Stimulated activated CD4-positive, alpha-beta T cell treated with anti-CD3 and anti-CD28 coated beads, Interleukin-1b, Interleukin-23, amount 100 ng/mL, for 24 hours (primary cell): Measurements from ENCODE around the gene ATXN2.
A peak's percentile ranks its signal among the peaks of the same experiment; 100 is the strongest.
"Not testable (repeated sequence)": the region's sequence is repeated elsewhere in the genome, so short reads cannot be mapped to it uniquely, and the experiment has no call there.

Source experiments
- DNase-seq, 4 experiments: peaks; one replicate each; pipeline ENCODE4 v3.0.0-alpha.2; 2020; ENCODE audit warnings: low read depth in 4 of 4, low spot score in 1 of 4

Gene ATXN2

DNA sequence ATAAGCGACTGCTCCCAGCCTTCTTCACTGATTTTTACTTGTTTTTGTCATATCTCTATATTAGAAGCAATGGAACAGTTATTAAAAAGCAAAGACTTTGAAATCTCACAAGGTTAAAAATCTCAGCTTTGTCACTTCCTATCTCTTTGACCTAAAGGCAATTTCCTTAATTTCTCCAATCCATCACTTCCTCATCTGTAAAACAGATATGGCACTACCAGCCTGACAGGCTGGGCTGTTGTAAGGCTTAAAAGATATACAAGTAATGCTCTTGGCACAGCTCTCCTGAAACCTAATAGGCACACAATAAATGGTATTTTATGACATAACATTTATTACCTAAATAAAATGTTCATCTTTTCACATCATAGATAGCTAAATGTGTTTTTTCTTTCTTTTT is 25.6 kb downstream of the ATXN2 start:
- no peak for DNase-seq

DNA sequence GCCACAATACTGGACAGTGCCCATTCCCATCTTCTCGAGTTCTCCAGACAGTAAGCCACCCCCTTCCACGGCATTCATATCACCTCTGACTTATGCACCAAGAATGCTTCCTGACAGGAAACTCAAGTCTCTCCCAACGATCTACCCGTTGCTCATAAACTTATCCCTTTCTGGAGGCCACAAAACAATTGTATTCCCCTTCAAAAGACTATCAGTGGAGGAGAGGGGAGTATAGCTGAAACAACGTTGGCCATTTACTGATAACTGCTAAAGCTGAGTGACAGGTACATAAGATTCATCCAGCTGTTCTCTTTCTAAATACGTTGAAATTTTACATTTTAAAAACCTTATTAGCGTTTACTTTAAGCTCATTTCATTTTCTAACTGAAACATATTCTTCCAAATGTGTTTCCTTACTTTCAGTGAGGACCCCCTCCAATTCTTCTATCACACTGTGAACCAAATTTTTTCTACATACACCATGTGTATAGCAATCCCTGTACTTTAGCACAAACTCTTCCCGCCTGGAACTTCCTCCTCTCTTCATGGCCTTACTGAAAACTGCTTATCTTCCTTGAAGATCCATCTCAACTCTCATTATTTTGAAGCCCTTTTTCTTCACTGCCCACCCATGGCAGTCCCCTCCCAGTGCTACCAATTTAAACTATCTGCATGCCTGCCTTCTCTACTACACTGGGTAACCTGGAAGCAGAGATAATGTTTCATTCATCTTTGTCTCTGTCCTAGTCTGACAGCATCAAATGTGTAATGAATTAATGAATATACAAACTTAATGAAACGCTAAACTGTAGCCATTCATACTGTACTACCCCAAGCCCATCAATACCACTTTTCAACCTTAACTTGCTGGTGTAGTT is 28.8 kb downstream of the ATXN2 start:
- no peak for DNase-seq

DNA sequence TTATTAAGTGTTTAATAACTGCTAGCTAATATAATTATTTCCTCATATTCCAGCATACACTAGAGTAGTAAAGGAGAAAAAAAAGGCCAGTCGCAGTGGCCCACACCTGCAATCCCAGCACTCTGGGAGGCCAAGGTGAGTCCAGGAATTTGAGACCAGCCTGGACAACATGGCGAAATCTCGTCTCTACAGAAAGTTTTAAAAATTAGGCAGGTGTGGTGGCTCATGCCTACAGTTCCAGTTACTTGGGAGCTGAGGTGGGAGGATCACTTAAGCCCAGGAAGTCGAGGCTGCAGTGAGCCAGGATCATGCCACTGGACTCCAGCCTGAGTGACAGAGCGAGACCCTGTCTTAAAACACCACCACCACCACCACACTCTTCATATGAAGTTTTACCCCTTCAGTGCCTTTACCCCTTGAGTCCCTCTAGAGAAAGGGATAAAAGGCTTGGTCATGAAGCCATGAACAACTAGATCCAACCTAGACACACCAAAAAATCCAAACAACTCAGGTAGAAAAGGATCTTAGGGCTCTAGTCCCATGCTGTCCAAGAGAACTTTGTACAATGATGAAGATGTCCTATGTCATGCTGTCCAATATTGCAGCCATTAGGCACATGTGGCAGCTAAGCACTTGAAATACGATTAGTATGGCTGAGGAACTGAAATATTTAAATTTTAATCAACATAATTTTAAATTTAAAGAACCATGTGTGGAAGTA is 29.6 kb downstream of the ATXN2 start:
- no peak for DNase-seq

DNA sequence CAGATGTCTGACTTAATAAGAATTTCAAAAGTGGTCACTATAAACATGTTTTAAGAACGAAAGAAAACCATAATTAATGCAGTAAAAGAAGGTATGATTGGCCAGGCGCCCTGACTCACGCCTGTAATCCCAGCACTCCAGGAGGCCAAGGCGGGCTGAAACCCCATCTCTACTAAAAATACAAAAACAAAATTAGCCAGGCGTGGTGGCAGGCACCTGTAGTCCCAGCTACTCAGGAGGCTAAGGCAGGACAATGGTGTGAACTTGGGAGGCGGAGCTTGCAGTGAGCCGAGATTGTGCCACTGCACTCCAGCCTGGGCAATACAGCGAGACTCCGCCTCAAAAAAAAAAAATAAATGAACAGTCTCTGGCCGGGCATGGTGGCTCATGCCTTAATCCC is 38.3 kb downstream of the ATXN2 start:
- DNase-seq, result not testable (repeated sequence)

DNA sequence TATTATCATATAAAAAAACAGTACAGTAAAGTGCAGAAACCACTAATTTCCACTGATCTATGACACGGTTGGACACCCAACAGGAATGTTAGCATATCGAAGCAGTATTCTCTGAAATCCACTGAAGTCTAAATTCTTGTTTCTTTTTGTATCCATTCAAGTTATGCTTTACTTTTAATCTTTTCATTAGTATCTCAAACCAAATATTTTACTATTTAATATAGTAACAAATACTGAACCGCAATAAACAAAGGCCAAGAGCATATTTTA is 41.1 kb downstream of the ATXN2 start:
- DNase-seq, result no peak

DNA sequence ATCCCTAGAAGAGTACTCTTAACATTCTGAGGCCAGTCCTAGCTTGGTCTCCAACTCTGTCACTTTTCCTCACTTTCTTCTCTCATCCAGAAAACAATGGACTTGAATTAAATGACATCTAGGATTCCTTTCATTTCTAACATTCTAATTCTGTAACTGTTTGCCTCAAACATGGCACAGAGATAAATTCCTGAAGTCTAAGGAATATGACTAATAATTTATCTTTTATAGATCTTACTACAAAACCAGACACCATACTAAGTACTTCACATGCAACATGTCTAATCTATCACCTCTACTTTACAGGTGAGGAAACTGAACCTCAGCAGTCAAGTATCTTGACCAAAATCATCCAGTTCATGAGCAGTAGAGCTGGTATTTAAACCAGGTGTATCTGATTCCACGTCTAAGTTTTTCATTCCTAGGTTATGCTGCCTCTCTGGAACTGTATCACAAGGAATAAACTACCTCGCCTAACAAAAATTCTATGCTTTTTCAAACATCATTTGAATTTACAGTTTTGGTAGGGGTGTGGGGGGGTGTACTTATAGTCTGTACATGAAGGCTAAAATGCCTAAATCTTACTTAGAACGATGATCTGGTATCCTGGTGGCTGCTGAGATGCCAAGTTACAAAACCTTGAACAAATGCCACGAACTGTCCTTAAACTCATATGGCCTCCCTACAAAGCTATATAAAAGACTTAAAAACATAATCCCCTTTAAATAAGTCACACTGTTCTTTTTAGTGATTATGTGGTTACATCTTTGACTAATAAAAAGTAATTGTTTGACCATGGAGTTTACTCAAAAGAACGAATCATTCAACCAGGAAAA is 41.6 kb downstream of the ATXN2 start:
- DNase-seq, result no peak

DNA sequence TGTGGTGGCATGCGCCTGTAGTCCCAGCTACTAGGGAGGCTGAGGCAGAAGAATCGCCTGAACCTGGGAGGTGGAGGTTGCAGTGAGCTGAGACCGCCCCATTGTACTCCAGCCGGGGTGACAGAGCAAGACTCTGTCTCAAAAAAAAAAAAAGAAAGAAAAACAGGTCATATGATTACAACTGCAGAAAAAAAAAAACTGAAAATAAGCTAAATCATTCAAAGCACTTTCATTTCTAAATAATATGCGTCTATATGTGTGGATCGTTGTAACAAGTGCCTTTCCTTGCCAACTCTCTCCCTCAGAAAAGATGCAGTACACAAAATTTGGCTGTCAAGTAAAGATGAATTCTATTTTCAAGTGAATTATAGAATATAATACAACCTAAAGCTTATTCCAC is 42.4 kb downstream of the ATXN2 start:
- DNase-seq, result no peak

DNA sequence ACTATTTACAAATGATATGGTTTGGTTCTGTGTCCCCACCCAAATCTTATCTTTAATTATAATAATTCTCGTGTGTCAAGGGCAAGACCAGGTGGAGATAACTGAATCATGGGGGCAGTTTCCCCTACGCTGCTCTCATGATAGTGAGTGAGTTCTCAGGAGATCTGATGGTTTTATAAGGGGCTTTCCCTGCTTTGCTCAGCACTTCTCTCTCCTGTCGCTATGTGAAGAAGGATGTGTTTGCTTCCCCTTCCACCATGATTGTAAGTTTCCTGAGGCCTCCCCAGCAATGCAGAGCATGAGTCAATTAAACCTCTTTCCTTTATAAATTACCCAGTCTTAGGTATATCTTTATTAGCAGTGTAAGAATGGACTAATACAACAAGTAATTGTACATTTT is 43.8 kb downstream of the ATXN2 start:
- DNase-seq, result not testable (repeated sequence)

DNA sequence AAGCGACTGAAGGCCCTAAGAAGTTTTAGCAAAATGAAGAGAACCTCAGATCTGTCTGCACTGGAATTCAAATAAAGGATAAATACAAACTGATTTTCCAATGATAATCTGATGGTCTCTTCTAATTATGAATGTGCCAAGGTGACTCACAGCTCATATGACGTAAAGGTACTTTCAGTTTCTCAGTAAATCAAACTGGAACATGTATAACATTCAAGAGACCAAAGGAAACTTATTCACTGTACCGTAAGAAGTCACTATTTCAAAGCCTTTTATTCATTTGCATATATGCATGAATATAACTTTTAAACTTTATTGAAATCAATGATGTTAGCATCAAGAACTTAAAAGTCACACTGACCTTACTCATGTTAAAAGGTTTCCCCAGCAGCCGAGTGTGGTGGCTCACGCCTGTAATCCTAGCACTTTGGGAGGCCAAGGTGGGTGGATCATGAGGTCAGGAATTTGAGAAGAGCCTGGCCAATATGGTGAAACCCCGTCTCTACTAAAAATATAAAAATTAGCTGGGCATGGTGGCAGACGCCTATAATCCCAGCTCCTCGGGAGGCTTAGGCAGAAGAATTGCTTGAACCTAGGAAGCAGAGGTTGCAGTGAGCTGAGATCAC is 52.2 kb downstream of the ATXN2 start:
- peak in 1 of 4 experiments; percentile 7 for DNase-seq

DNA sequence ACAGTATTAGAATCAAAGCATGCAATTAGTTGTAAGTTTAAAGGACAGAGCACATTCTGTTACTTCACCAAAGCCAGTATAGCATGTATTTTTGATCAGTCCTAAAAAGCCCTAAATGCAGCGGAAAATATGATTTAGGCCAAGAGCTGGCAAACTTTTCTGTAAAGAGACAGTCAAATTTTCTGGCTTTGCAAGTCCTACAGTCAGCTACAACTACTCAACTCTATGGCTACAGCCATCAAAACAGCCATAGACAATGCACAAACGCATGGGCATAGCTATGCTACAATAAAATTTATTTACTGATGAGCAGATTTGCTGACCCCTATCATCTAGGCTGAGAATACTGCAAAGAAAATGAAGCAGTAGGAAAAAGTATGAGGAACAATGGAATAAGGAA is 52.9 kb downstream of the ATXN2 start:
- DNase-seq, result no peak

DNA sequence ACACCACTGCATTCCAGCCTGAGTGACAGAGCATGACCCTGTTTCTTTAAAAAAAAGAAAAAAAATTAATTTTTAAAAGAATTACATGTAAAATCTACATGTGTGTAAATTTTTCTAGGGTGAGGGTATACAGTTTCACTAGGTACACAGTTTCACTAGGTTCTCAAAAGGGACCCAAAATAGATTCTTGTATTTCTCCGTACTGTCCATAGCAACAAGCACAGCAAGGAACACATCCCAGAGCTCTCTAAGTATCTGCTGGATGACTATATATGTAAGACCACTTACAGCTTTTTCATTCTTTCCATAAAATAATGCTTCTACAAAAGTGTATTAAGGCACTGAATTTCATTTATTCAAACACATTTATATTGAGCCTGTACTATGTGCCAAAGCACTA is 55.1 kb downstream of the ATXN2 start:
- no peak for DNase-seq

DNA sequence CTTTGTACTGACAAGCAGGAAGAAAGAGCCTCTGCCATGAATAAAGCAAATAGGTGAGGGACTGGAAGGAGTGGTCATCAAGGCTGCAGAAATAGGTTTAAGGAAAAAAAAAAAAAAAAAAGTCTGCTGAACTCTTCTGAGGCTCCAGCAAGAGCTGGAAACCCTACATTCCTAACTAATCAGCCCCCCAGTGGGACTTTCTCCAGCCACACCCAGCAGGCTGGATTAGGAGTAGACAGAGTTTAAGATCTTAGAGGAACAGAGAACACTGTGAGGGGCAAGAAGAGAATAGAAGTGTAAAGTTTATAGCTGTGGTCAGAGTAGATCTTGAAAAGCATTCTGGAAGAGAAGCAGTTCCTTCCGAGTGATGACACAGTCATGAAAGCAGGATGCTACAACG is 66.4 kb downstream of the ATXN2 start:
- no peak for DNase-seq

DNA sequence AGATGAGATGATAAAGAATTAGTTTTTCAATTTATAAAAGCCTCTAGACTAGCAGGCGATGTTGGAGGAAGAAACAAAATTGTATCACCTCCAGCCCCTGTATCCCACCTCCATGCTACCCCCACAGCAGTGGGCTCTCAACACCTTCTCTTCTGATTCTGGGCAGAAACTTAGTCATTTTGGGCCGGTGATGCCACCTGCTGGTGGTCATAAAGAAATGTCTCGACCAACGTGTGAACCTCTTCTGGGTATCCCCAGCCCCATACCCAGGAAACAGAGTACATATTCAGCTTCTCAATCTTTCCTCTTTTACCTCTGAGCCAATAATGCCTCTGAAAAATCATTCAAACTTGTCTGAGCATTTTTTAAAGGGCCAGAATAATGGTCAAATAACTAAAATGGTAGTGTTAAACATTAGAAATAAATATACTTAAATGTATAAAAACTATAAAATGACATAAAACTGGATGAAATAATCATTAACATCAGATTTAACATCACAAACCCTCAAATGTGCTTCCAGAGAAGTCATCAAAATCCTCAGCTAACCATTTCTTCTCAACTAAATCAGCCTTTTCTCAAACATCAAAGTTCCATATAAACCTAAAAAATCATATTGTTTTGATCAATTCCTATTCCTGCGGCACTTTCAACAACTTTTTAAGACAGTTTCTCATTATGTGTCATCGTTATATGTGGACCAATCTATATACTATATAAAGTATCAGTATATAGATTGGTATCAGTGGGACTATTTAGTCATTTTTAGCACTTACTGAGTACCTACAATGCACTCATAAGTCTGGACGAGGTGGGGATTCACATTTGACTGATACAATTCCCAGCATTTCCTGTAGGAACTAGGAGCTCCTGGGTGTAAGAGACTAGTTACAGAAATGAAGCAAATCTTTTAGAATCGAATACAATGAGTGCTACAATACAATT is 69.4 kb downstream of the ATXN2 start:
- peak; percentile 18 to 35 (median 24) for DNase-seq

DNA sequence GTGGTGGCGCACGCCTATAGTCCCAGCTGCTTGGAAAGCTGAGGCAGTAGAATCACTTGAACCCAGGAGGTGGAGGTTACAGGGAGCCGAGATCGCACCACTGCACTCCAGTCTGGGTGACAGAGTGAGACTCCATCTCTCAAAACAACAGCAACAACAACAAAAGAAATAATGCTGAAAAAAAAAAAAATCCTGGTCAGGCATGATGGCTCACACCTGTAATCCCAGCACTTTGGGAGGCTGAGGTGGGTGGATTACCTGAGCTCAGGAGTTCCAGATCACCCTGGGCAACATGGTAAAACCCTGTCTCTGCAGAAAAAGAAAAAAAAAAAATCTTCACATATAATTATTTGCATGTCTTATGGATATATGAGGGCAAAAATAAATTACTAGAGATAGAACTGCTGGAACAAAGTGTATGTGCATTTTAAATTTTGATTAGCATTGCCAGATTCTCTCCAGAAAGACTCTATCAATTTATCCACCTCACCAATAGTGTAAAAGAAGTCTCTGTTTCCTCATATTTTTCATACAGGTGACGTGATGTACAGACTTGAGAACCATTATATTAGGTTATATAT is 75.4 kb downstream of the ATXN2 start:
- DNase-seq, result no peak

DNA sequence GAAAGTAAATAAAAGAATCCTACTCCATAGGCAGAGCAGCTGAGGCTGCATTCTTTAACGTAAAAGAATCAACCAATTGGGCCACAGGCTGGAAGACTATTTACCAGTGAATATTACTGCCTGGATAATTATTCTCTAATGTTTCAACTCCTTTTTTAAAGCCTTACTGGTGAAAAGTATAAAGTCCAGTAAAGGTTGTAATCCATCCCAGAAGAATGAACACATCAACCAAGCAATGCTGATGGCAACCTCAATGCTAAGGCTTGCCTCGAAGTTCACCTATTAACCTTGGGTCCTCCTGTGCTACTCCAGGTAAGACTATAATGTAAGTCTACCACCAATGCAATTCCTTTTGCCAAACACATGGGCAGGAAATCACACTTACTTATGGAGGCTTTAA is 77.3 kb downstream of the ATXN2 start:
- DNase-seq, result no peak

DNA sequence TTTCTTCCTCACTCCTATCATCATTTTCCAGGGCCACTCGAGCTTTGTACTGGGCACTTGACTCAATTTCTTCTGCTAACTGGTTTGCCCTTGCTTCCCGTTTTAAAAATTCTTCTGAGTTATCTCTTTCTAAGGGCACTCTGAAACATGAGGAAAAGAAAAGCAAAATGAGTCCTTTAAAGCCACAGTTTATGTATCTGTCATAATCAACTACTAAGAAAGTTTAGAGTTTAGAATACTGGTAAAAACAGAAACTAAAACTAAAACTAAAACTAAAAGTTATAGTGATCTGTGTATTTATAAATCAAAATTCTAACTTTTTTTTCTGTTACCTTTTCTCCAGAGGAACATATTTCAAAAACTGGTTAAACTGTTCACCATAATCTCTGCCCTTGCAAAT is 79.2 kb downstream of the ATXN2 start:
- no peak for DNase-seq

DNA sequence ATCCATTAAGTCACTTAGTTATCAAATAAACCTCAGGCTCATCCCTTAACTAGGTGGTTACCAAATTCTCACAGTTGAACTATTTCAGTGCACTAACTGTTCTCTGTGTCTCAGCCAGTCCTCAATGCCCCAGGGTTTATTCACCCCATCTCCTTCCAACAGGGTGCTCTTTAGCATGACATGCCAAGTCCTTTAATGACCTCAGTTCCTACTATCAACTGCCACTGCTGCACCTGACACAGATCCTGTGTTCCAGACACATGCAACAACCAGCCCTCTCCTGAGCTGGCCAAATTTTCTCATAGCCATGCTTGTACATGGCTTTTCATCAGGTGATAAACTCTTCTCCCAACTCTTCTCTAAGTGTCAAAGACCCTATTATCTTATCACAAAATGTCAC is 80.0 kb downstream of the ATXN2 start:
- no peak for DNase-seq

DNA sequence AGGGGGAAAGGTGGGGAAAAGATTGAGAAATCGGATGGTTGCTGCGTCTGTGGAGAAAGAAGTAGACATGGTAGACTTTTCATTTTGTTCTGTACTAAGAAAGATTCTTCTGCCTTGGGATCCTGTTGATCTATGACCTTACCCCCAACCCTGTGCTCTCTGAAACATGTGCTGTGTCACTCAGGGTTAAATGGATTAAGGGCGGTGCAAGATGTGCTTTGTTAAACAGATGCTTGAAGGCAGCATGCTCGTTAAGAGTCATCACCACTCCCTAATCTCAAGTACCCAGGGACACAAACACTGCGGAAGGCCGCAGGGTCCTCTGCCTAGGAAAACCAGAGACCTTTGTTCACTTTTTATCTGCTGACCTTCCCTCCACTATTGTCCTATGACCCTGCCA is 91.4 kb downstream of the ATXN2 start:
- not testable (repeated sequence) for DNase-seq

DNA sequence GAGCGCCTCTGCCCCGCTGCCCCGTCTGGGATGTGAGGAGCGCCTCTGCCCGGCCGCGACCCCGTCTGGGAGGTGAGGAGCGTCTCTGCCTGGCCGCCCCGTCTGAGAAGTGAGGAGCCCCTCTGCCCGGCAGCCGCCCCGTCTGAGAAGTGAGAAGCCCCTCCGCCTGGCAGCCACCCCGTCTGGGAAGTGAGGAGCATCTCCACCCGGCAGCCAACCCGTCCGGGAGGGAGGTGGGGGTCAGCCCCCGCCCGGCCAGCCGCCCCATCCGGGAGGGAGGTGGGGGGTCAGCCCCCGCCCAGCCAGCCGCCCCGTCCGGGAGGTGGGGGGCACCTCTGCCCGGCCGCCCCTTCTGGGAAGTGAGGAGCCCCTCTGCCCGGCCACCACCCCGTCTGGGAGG is 91.9 kb downstream of the ATXN2 start:
- DNase-seq, result not testable (repeated sequence)

DNA sequence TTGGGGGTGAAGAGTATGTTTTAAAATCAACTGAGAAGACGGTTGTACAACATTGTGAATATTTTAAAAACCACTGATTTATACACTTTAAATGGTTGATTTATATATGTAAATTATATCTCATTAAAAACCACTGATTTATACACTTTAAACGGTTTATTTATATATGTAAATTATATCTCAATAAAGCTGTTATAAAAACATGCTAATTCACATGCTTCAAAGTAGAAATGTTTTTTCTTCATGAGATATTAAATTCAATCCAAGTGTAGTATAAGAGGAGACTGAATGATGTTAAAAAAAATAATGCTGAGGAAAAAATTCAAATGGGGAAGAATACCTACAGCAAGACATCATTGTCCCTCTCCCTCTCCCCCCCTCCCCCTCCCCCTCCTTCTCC is 92.9 kb downstream of the ATXN2 start:
- DNase-seq, result no peak
